IMR-90 (cell line): ENCODE data around the gene MRFAP1L1. TPM values are rescaled to one million over a fixed set of nuclear protein-coding genes. Genes with fewer than 3 reads are reported as not detected.

Experiments
- ATAC-seq: fragments of 200-7000 bp; cut with Tn5 transposase; 2 replicates; pipeline ENCODE4 v1.9.1; 2020; ENCODE audit warnings: low read depth, mild to moderate bottlenecking, moderate library complexity
- BruUV-seq: library from RNA; stranded (reverse); fragments of 400-500 nt; replicated peaks from 2 replicates; lab custom pipeline; 2021; lab: Mats Ljungman, UMichigan
- CTCF ChIA-PET: fragments of 300-600 bp; formaldehyde crosslinking; extraction: SDS; loops from one replicate; lab custom pipeline; 2021; ENCODE audit warnings: antibody characterized with exemption; lab: Yijun Ruan, JAX
- POLR2A ChIA-PET: fragments of 300-600 bp; sonication (Branson Sonifier 250); formaldehyde crosslinking; loops from one replicate; lab custom pipeline; 2022; ENCODE audit warnings: antibody characterized with exemption; ENCODE audit not compliant: unreplicated experiment; lab: Charles Lee
- DNase-seq: peaks from one replicate; pipeline ENCODE4 v3.0.0; 2013
- H2AFZ ChIP-seq: replicated peaks from 2 replicates; pipeline ENCODE3; 2013; ENCODE audit warnings: low read length, mild to moderate bottlenecking; ENCODE audit not compliant: poor library complexity
- H2AK5ac ChIP-seq: 2 replicates; pipeline ENCODE4 v1.6.1; 2013; ENCODE audit warnings: low read depth, low read length, inconsistent platforms
- H2AK9ac ChIP-seq: replicated peaks from 2 replicates; pipeline ENCODE3; 2013; ENCODE audit warnings: mild to moderate bottlenecking, low read depth, low read length, moderate library complexity; ENCODE audit not compliant: poor library complexity
- H2BK120ac ChIP-seq: 2 replicates; pipeline ENCODE4 v1.6.1; 2013; ENCODE audit warnings: low read depth, low read length, inconsistent platforms
- H2BK15ac ChIP-seq: 3 replicates; pipeline ENCODE4 v1.6.1; 2013; ENCODE audit warnings: low read depth, low read length, inconsistent platforms
- H2BK20ac ChIP-seq: 2 replicates; pipeline ENCODE4 v1.6.1; 2013; ENCODE audit warnings: low read depth, mild to moderate bottlenecking, inconsistent platforms, low read length, moderate library complexity
- H2BK5ac ChIP-seq: 2 replicates; pipeline ENCODE4 v1.6.1; 2013; ENCODE audit warnings: mild to moderate bottlenecking, low read depth, low read length, inconsistent platforms; ENCODE audit not compliant: poor library complexity, severe bottlenecking
- H3K14ac ChIP-seq: replicated peaks from 2 replicates; pipeline ENCODE4 v1.6.1; 2013; ENCODE audit warnings: low read depth, low read length, inconsistent platforms
- H3K18ac ChIP-seq: 2 replicates; pipeline ENCODE4 v1.6.1; 2013; ENCODE audit warnings: low read depth, low read length, control low read depth
- H3K23ac ChIP-seq: 2 replicates; pipeline ENCODE4 v1.6.1; 2013; ENCODE audit warnings: low read depth, low read length, inconsistent platforms
- H3K27ac ChIP-seq: 2 replicates; pipeline ENCODE4 v1.5.1; 2013; ENCODE audit warnings: mild to moderate bottlenecking, control low read depth, low read length; ENCODE audit not compliant: insufficient read depth
- H3K27me3 ChIP-seq: 2 replicates; pipeline ENCODE4 v1.6.1; 2013; ENCODE audit warnings: low read length; ENCODE audit not compliant: control insufficient read depth, insufficient read depth
- H3K36me3 ChIP-seq: 2 replicates; pipeline ENCODE4 v1.6.1; 2013; ENCODE audit warnings: low read length, mixed read lengths; ENCODE audit not compliant: control insufficient read depth, insufficient read depth
- H3K4ac ChIP-seq: 2 replicates; pipeline ENCODE4 v1.6.1; 2013; ENCODE audit warnings: low read depth, low read length, inconsistent platforms
- H3K4me1 ChIP-seq: 2 replicates; pipeline ENCODE4 v1.6.1; 2013; ENCODE audit warnings: low read length, mixed read lengths; ENCODE audit not compliant: control insufficient read depth, insufficient read depth
- H3K4me2 ChIP-seq: 2 replicates; pipeline ENCODE4 v1.6.1; 2013; ENCODE audit warnings: low read depth, mild to moderate bottlenecking, control low read depth, low read length, moderate library complexity
- H3K4me3 ChIP-seq: 2 replicates; pipeline ENCODE4 v1.5.1; 2013; ENCODE audit warnings: low read depth, mild to moderate bottlenecking, control low read depth, low read length, moderate library complexity; ENCODE audit not compliant: insufficient read depth
- H3K56ac ChIP-seq: 2 replicates; pipeline ENCODE4 v1.6.1; 2013; ENCODE audit warnings: low read length, inconsistent platforms; ENCODE audit not compliant: insufficient read depth; ENCODE audit errors: extremely low read depth
- H3K79me1 ChIP-seq, 2 experiments: 2 replicates each; pipeline ENCODE4 v1.6.1; 2013; ENCODE audit warnings: low read length in 2 of 2, inconsistent platforms in 1 of 2, low read depth in 1 of 2
- H3K9ac ChIP-seq: 2 replicates; pipeline ENCODE4 v1.6.1; 2013; ENCODE audit warnings: low read depth, low read length, control low read depth
- H3K9me1 ChIP-seq: 2 replicates; pipeline ENCODE4 v1.6.1; 2013; ENCODE audit warnings: low read length, inconsistent platforms; ENCODE audit not compliant: insufficient read depth
- H3K9me3 ChIP-seq: 2 replicates; pipeline ENCODE4 v1.6.1; 2013; ENCODE audit warnings: low read length; ENCODE audit not compliant: control insufficient read depth, insufficient read depth
- H4K20me1 ChIP-seq: 2 replicates; pipeline ENCODE4 v1.6.1; 2013; ENCODE audit warnings: low read length, inconsistent platforms; ENCODE audit not compliant: insufficient read depth
- H4K5ac ChIP-seq: 2 replicates; pipeline ENCODE4 v1.6.1; 2013; ENCODE audit warnings: mild to moderate bottlenecking, low read depth, low read length, control low read depth
- H4K8ac ChIP-seq, 2 experiments: 2 replicates each; pipeline ENCODE4 v1.6.1; 2013; ENCODE audit warnings: low read depth in 2 of 2, low read length in 2 of 2, control low read depth in 1 of 2, inconsistent platforms in 1 of 2
- H4K91ac ChIP-seq: 2 replicates; pipeline ENCODE4 v1.6.1; 2013; ENCODE audit warnings: low read depth, low read length, inconsistent platforms; ENCODE audit not compliant: insufficient read depth
- CEBPB ChIP-seq: IDR thresholded peaks from 2 replicates; pipeline ENCODE4 v1.6.1; 2012; ENCODE audit warnings: low read depth, low read length, improper control_type of control experiment
- MAFK ChIP-seq: IDR thresholded peaks from 2 replicates; pipeline ENCODE4 v1.6.1; 2012; ENCODE audit warnings: low read depth, low read length, improper control_type of control experiment
- MXI1 ChIP-seq: IDR thresholded peaks from 2 replicates; pipeline ENCODE4 v1.6.1; 2012; ENCODE audit warnings: low read depth, mild to moderate bottlenecking, low read length, moderate library complexity, borderline replicate concordance
- NFE2L2 ChIP-seq: fragments of 150-350 bp; IDR thresholded peaks from 2 replicates; pipeline ENCODE4 v1.6.1; 2016; ENCODE audit warnings: low read depth, mild to moderate bottlenecking, low read length
- POLR2A ChIP-seq: IDR thresholded peaks from 2 replicates; pipeline ENCODE4 v1.6.1; 2012; ENCODE audit warnings: mild to moderate bottlenecking, low read depth, low read length
- RFX5 ChIP-seq: IDR thresholded peaks from 2 replicates; pipeline ENCODE4 v1.8.0; 2012; ENCODE audit warnings: low read depth, mild to moderate bottlenecking, low read length, moderate library complexity
- SMC3 ChIP-seq: fragments of 150-350 bp; IDR thresholded peaks from 2 replicates; pipeline ENCODE4 v1.6.1; 2016; ENCODE audit warnings: low read depth, mild to moderate bottlenecking, antibody characterized with exemption, low read length, moderate library complexity
- WGBS, 2 experiments: methylation state at CpG; one replicate each; pipeline versions ENCODE4 v1.1.5 to v1.1.7; 2013; ENCODE audit warnings: missing lambda C conversion rate in 2 of 2; ENCODE audit not compliant: insufficient read length in 1 of 2; ENCODE audit errors: extremely low coverage in 2 of 2; 5-methylcytosine and 5-hydroxymethylcytosine counted together
- dilution Hi-C: fragments of 300-500 bp; cut with HindIII; formaldehyde crosslinking; loops from one replicate; pipeline ENCODE4 v1.14.3; 2018; ENCODE audit warnings: low sequenced_read_pairs; ENCODE audit not compliant: unreplicated experiment
- in situ Hi-C: fragments of 300-500 bp; cut with MboI; formaldehyde crosslinking; loops from 3 replicates; pipeline ENCODE4 v1.14.3; 2019; ENCODE audit warnings: low sequenced_read_pairs, inconsistent platforms, mixed read lengths
- intact Hi-C: fragments of 100-400 bp; cut with micrococcal nuclease; formaldehyde crosslinking; loops from 2 replicates; pipeline ENCODE4 v1.10.0; 2022
- polyA plus RNA-seq, 3 experiments: library from polyadenylated mRNA; depleted of rRNA; stranded (reverse); fragments of >200 nt; gene quantifications; 2 replicates each; pipeline ENCODE4 v1.2.3, GENCODE V29; 2012; ENCODE audit warnings: low replicate concordance in 1 of 3
- total RNA-seq: library from RNA; depleted of rRNA; stranded (reverse); fragments of >200 nt; gene quantifications from 2 replicates; pipeline ENCODE4 v1.2.3, GENCODE V29; 2012
- TF ChIP-seq, protein P1 (sequence below): conservative IDR thresholded peaks from 2 replicates; pipeline ENCODE4 v1.5.1; 2012; ENCODE audit warnings: mild to moderate bottlenecking, low read depth, low read length, improper control_type of control experiment
- TF ChIP-seq, protein P2 (sequence below): fragments of 150-350 bp; IDR thresholded peaks from 2 replicates; pipeline ENCODE4 v1.6.1; 2017; ENCODE audit warnings: mild to moderate bottlenecking, antibody characterized with exemption, low read length, low read depth
- TF ChIP-seq, protein P3 (sequence below): fragments of 150-350 bp; IDR thresholded peaks from 2 replicates; pipeline ENCODE4 v1.6.1; 2016; ENCODE audit warnings: low read depth, mild to moderate bottlenecking, low read length, moderate library complexity, borderline replicate concordance

Gene MRFAP1L1
- total and polyA plus RNA-seq, 2 of the 4 experiments (the other 2 are of a cell fraction): 31.7 to 47.0 TPM

DNA sequence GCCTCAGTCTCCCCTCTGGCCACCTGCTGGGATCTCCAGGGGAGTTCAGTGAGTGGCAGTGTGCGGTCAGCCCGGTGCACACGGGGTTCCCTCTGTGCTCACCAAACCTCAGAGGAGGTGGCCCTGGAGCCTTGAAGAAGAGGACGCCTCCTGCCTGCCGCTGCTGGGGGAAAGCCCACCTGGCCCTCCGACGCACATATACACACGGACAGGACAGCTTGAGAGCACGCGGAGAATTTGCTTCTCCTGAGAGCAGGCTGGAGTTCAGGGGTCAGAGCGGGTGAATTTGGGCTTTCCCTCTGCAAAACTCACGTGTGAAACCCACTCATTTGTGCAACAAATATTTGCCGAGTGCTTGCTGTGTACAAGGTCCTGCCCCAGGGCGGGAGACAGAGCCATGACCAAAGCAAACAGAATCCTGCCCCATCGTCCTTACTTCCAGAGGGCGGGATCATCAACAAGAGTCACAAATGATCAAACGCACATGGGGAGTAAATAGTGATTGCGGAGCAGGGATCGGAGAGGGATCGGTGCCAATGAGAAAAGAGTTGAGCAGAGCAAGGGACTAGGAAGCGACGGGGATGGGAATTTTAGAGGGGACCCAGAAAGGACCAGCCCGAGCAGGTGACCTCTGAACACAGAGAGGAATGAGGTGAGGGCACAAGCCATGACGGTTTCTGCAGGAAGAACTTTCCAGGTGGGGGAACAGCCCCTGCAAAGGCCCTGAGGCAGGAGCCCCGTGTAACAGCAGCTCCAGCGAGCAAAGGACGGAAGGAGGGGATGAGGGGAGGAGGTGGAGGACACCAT is 23.9 kb upstream of the MRFAP1L1 start:
- intact Hi-C loops: no loop called here
- no TSS peak for BruUV-seq
- Histone ChIP-seq H3K9me1 (peaks cover 10% of the 10 kb centered on the region), H3K4me3 (no peak overlapping the region), H3K27me3 (no peaks in the 10 kb centered on the region; the same call in 1 of the 2 replicates), H4K91ac (peak overlapping the region; percentile 99), H4K8ac (peak overlapping the region; percentile 92 to 95; a peak in 2 of 4 replicates), H3K18ac (peak overlapping the region; percentile 91; the same call in 1 of the 2 replicates), H2BK120ac (peak overlapping the region; percentile 100), H2BK20ac (peak overlapping the region; percentile 100), H3K4ac (peak overlapping the region; percentile 100), H3K36me3 (no peaks in the 10 kb centered on the region), H3K27ac (no peak overlapping the region), H2AK9ac (peak overlapping the region; percentile 97), H3K14ac (0 out of 2 replicates have a peak overlapping the region, but pooled peaks have one; percentile 97), H3K56ac (no peak overlapping the region; the same call in none of the 2 replicates), H3K9me3 (no peaks in the 10 kb centered on the region), H2AFZ (peak overlapping the region; percentile 94), H4K5ac (peak overlapping the region; percentile 98), H3K9ac (no peak overlapping the region), H3K23ac (no peak overlapping the region), H3K4me1 (peaks cover 9% of the 10 kb centered on the region), H4K20me1 (no peaks in the 10 kb centered on the region), H2BK5ac (peak overlapping the region; percentile 85), H3K4me2 (no peak overlapping the region), H3K79me1 (0 out of 4 replicates have a peak, but pooled peaks cover 0 to 4% of the 10 kb centered on the region in 2 experiments), H2AK5ac (peak overlapping the region; percentile 96), H2BK15ac (peak overlapping the region; percentile 77; the same call in 2 of the 3 replicates)
- 90% methylated on average over 17 of the region's 27 CpGs; no CpG with 5 or more reads in 1 of the 2 experiments for WGBS, 2 experiments
- in situ Hi-C loops: no loop called here
- ATAC-seq (no peak), DNase-seq (no peak)
- CTCF ChIA-PET: interaction anchor here (1.1 to 1.4 kb wide), 2 partner anchors 13 to 140 kb away, joined by 3 read pairs; no protein-coding TSS in a partner anchor
- TF ChIP-seq SMC3 (no peak), MXI1 (no peak), CEBPB (no peak), MAFK (no peak), RFX5 (no peak), NFE2L2 (no peak), POLR2A (no peak)
- TF ChIP-seq, protein P1, sequence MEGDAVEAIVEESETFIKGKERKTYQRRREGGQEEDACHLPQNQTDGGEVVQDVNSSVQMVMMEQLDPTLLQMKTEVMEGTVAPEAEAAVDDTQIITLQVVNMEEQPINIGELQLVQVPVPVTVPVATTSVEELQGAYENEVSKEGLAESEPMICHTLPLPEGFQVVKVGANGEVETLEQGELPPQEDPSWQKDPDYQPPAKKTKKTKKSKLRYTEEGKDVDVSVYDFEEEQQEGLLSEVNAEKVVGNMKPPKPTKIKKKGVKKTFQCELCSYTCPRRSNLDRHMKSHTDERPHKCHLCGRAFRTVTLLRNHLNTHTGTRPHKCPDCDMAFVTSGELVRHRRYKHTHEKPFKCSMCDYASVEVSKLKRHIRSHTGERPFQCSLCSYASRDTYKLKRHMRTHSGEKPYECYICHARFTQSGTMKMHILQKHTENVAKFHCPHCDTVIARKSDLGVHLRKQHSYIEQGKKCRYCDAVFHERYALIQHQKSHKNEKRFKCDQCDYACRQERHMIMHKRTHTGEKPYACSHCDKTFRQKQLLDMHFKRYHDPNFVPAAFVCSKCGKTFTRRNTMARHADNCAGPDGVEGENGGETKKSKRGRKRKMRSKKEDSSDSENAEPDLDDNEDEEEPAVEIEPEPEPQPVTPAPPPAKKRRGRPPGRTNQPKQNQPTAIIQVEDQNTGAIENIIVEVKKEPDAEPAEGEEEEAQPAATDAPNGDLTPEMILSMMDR: no peak
- TF ChIP-seq, protein P2, sequence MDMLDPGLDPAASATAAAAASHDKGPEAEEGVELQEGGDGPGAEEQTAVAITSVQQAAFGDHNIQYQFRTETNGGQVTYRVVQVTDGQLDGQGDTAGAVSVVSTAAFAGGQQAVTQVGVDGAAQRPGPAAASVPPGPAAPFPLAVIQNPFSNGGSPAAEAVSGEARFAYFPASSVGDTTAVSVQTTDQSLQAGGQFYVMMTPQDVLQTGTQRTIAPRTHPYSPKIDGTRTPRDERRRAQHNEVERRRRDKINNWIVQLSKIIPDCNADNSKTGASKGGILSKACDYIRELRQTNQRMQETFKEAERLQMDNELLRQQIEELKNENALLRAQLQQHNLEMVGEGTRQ: no peak
- TF ChIP-seq, protein P3, sequence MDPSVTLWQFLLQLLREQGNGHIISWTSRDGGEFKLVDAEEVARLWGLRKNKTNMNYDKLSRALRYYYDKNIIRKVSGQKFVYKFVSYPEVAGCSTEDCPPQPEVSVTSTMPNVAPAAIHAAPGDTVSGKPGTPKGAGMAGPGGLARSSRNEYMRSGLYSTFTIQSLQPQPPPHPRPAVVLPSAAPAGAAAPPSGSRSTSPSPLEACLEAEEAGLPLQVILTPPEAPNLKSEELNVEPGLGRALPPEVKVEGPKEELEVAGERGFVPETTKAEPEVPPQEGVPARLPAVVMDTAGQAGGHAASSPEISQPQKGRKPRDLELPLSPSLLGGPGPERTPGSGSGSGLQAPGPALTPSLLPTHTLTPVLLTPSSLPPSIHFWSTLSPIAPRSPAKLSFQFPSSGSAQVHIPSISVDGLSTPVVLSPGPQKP: no peak
- POLR2A ChIA-PET: no interaction called here
- dilution Hi-C loops: no loop called here
